ENCODE data around the gene CGB8.

Gene CGB8

GRCh38 chr19:49010453-49010852 lies 38.5 kb downstream of the CGB8 start:
- H3K36me3 ChIP-seq (replicated peaks; ENCODE audit: low read depth, low read length), result peaks cover 51% of the 10 kb centered on the region
- no peak overlapping the region for H3K27ac ChIP-seq (ENCODE audit: low read length)
- H3K4me1 ChIP-seq (ENCODE audit: low read length), result no peaks in the 10 kb centered on the region
- no peak for TF ChIP-seq EZH2phosphoT487 (IDR thresholded peaks at IDR 0.05; ENCODE audit: low read depth)
- TF ChIP-seq CTCF (IDR thresholded peaks at IDR 0.05; ENCODE audit: low read depth, low read length), result no peak
- H3K4me3 ChIP-seq (ENCODE audit: low read length), result no peak overlapping the region
- H3K79me2 ChIP-seq (ENCODE audit: low read length), result no peaks in the 10 kb centered on the region
- no peak overlapping the region for H3K9ac ChIP-seq (ENCODE audit: low read length)
- no peak overlapping the region for H3K4me2 ChIP-seq (ENCODE audit: low read length)
- H2AFZ ChIP-seq (ENCODE audit: low read depth, low read length), result no peak overlapping the region
- H3K9me3 ChIP-seq (ENCODE audit: insufficient read depth, low read length), result no peaks in the 10 kb centered on the region
- no peaks in the 10 kb centered on the region for H4K20me1 ChIP-seq (ENCODE audit: insufficient read depth, low read length)
- H3K27me3 ChIP-seq (ENCODE audit: low read depth, low read length), result no peaks in the 10 kb centered on the region

GRCh38 chr19:49009828-49010227 lies 39.1 kb downstream of the CGB8 start:
- H3K9ac ChIP-seq (ENCODE audit: low read length), result no peak overlapping the region
- no peak overlapping the region for H3K4me2 ChIP-seq (ENCODE audit: low read length)
- no peak overlapping the region for H3K27ac ChIP-seq (ENCODE audit: low read length)
- peaks cover 51% of the 10 kb centered on the region for H3K36me3 ChIP-seq (replicated peaks; ENCODE audit: low read depth, low read length)
- no peaks in the 10 kb centered on the region for H3K27me3 ChIP-seq (ENCODE audit: low read depth, low read length)
- no peaks in the 10 kb centered on the region for H3K4me1 ChIP-seq (ENCODE audit: low read length)
- no peak for TF ChIP-seq EZH2phosphoT487 (IDR thresholded peaks at IDR 0.05; ENCODE audit: low read depth)
- TF ChIP-seq CTCF (IDR thresholded peaks at IDR 0.05; ENCODE audit: low read depth, low read length), result no peak
- no peaks in the 10 kb centered on the region for H3K79me2 ChIP-seq (ENCODE audit: low read length)
- no peak overlapping the region for H3K4me3 ChIP-seq (ENCODE audit: low read length)
- H2AFZ ChIP-seq (ENCODE audit: low read depth, low read length), result no peak overlapping the region
- H3K9me3 ChIP-seq (ENCODE audit: insufficient read depth, low read length), result no peaks in the 10 kb centered on the region
- no peaks in the 10 kb centered on the region for H4K20me1 ChIP-seq (ENCODE audit: insufficient read depth, low read length)

- H3K4me2 ChIP-seq (ENCODE audit: low read length), result no peak overlapping the region
- no peaks in the 10 kb centered on the region for H3K9me3 ChIP-seq (ENCODE audit: insufficient read depth, low read length)
- no peak overlapping the region for H2AFZ ChIP-seq (ENCODE audit: low read depth, low read length)
- H3K9ac ChIP-seq (ENCODE audit: low read length), result no peak overlapping the region
- H3K4me3 ChIP-seq (ENCODE audit: low read length), result no peak overlapping the region
- no peak overlapping the region for H3K27ac ChIP-seq (ENCODE audit: low read length)
- H3K4me1 ChIP-seq (ENCODE audit: low read length), result no peaks in the 10 kb centered on the region
- H3K79me2 ChIP-seq (ENCODE audit: low read length), result no peaks in the 10 kb centered on the region
- TF ChIP-seq EZH2phosphoT487 (IDR thresholded peaks at IDR 0.05; ENCODE audit: low read depth), result no peak
- no peak for TF ChIP-seq CTCF (IDR thresholded peaks at IDR 0.05; ENCODE audit: low read depth, low read length)
- H3K36me3 ChIP-seq (replicated peaks; ENCODE audit: low read depth, low read length), result peaks cover 56% of the 10 kb centered on the region
- H3K27me3 ChIP-seq (ENCODE audit: low read depth, low read length), result no peaks in the 10 kb centered on the region
- H4K20me1 ChIP-seq (ENCODE audit: insufficient read depth, low read length), result no peaks in the 10 kb centered on the region
Measured at GRCh38 chr19:49006905-49007304, 42.0 kb downstream of the CGB8 start.

GRCh38 chr19:49004964-49005614 lies 43.8 kb downstream of the CGB8 start:
- Histone ChIP-seq H3K4me2 (ENCODE audit: low read length) (no peak overlapping the region), H3K79me2 (ENCODE audit: low read length) (no peaks in the 10 kb centered on the region), H3K4me1 (ENCODE audit: low read length) (no peaks in the 10 kb centered on the region), H3K27ac (ENCODE audit: low read length) (no peak overlapping the region), H2AFZ (ENCODE audit: low read depth, low read length) (no peak overlapping the region), H3K9me3 (ENCODE audit: insufficient read depth, low read length) (no peaks in the 10 kb centered on the region), H3K27me3 (ENCODE audit: low read depth, low read length) (no peaks in the 10 kb centered on the region), H3K4me3 (ENCODE audit: low read length) (no peak overlapping the region), H3K9ac (ENCODE audit: low read length) (no peak overlapping the region), H3K36me3 (replicated peaks; ENCODE audit: low read depth, low read length) (peaks cover 44% of the 10 kb centered on the region), H4K20me1 (ENCODE audit: insufficient read depth, low read length) (no peaks in the 10 kb centered on the region)
- no peak for TF ChIP-seq EZH2phosphoT487 (IDR thresholded peaks at IDR 0.05; ENCODE audit: low read depth)
- no peak for TF ChIP-seq CTCF (IDR thresholded peaks at IDR 0.05; ENCODE audit: low read depth, low read length)

All from OCI-LY3 (cell line).